Measurements from ENCODE around the gene NATD1. TPM values are rescaled to one million over a fixed set of nuclear protein-coding genes. Genes with fewer than 3 reads are reported as not detected.
A peak's percentile ranks its signal among the peaks of the same experiment; 100 is the strongest.

Gene NATD1
- total and polyA plus RNA-seq, 2 of the 8 experiments (the other 6 are each of a cell fraction or from before 2014, with no cell fraction given) = 5.4 to 8.4 TPM

- POLR2A ChIA-PET (ENCODE audit: partially characterized antibody) = no interaction called here
- Histone ChIP-seq H3K23me2 (ENCODE audit: low read depth, low read length) (peaks cover 7% of the 10 kb centered on the region; the same call in 1 of the 2 replicates), H3K4me2 (ENCODE audit: insufficient read depth in 1 of 2, low read depth in 2 of 2, low read length in 2 of 2) (no peak overlapping the region), H3K79me1 (ENCODE audit: low read depth, low read length) (no peaks in the 10 kb centered on the region; the same call in 1 of the 2 replicates), H2BK5ac (ENCODE audit: low read depth, low read length) (no peak overlapping the region), H3K9me3 (ENCODE audit: insufficient read depth in 2 of 2, low read depth in 1 of 2, low read length in 1 of 2) (no peaks in the 10 kb centered on the region), H4K8ac (ENCODE audit: extremely low read depth, insufficient read depth, low read length) (0 out of 2 replicates have a peak overlapping the region, but pooled peaks have one; percentile 20), H3K9ac (replicated peaks in 1 of 4; ENCODE audit: extremely low read depth in 1 of 4, low read depth in 3 of 4, low read length in 3 of 4) (no peak overlapping the region), H3K4me3 (ENCODE audit: extremely low read depth in 1 of 4, insufficient read depth in 2 of 4, low read depth in 3 of 4, low read length in 4 of 4) (no peak overlapping the region), H2BK120ac (replicated peaks; ENCODE audit: low read depth, low read length) (no peak overlapping the region), H3K56ac (replicated peaks; ENCODE audit: insufficient read length, low read depth, low read length) (no peak overlapping the region), H3K79me2 (ENCODE audit: control insufficient read depth in 1 of 2, insufficient read depth in 2 of 2, low read length in 2 of 2) (no peaks in the 10 kb centered on the region), H3K18ac (ENCODE audit: extremely low read depth, low read length) (no peak overlapping the region), H3K4me1 (replicated peaks in 1 of 4; ENCODE audit: control insufficient read depth in 3 of 4, insufficient read depth in 4 of 4, low read length in 3 of 4) (peaks cover 0 to 1% (median 0%) of the 10 kb centered on the region in 4 experiments; a peak in 3 of 7 replicates), H3K36me3 (ENCODE audit: control insufficient read depth in 2 of 4, insufficient read depth in 4 of 4, low read length in 3 of 4) (no peaks in the 10 kb centered on the region), H4K20me1 (replicated peaks in 1 of 2; ENCODE audit: control insufficient read depth in 1 of 2, insufficient read depth in 2 of 2, low read length in 2 of 2) (no peaks in the 10 kb centered on the region), H3K27ac (ENCODE audit: low read depth, low read length) (no peak overlapping the region), H3K14ac (ENCODE audit: insufficient read length) (no peak overlapping the region), H2BK15ac (ENCODE audit: low read length) (no peak overlapping the region), H3K27me3 (replicated peaks in 1 of 4; ENCODE audit: control insufficient read depth in 3 of 4, extremely low read depth in 1 of 4, insufficient read depth in 3 of 4, low read length in 3 of 4) (peaks cover 3 to 22% (median 15%) of the 10 kb centered on the region in 4 experiments), H3K23ac (ENCODE audit: insufficient read length) (no peak overlapping the region), H4K5ac (ENCODE audit: insufficient read length, low read depth, low read length) (no peak overlapping the region), H2BK20ac (ENCODE audit: low read length) (no peak overlapping the region), H2AK5ac (ENCODE audit: low read depth, low read length) (no peak overlapping the region), H2BK12ac (ENCODE audit: low read depth, low read length) (peak overlapping the region; percentile 75; the same call in 1 of the 2 replicates), H3K4ac (replicated peaks; ENCODE audit: insufficient read length, low read depth, low read length) (no peak overlapping the region), H4K91ac (replicated peaks; ENCODE audit: insufficient read length, low read length) (no peak overlapping the region), H2AFZ (ENCODE audit: low read length) (no peak overlapping the region)
- 77% methylated on average over 3 of the region's 3 CpGs; no CpG with 5 or more reads in 1 of the 2 experiments for WGBS, 2 experiments (ENCODE audit: extremely low coverage in 1 of 2, insufficient coverage in 1 of 2, insufficient read length in 1 of 2, insufficient replicate concordance in 2 of 2, low coverage in 1 of 2, low lambda C conversion rate in 2 of 2, missing lambda C conversion rate in 1 of 2)
- TF ChIP-seq SAP30 (IDR thresholded peaks at IDR 0.05; ENCODE audit: insufficient read depth, insufficient replicate concordance, low read length) (no peak), ASH2L (IDR thresholded peaks at IDR 0.05; ENCODE audit: low read length) (no peak), ATF3 (IDR thresholded peaks at IDR 0.05; ENCODE audit: insufficient read depth, low read depth, low read length) (no peak), TEAD4 (IDR thresholded peaks at IDR 0.05; ENCODE audit: low read depth, low read length) (no peak), RNF2 (IDR thresholded peaks at IDR 0.05; ENCODE audit: borderline replicate concordance, low read depth, low read length, missing control alignments, poor library complexity, severe bottlenecking) (no peak), KDM4A (IDR thresholded peaks at IDR 0.05; ENCODE audit: low read depth, low read length, severe bottlenecking) (no peak), CHD1 (IDR thresholded peaks at IDR 0.05; ENCODE audit: low read depth, low read length) (no peak), TCF12 (IDR thresholded peaks at IDR 0.05; ENCODE audit: low read depth, low read length) (no peak), JUN (IDR thresholded peaks at IDR 0.05; ENCODE audit: low read depth, low read length) (no peak), BRCA1 (IDR thresholded peaks at IDR 0.05; ENCODE audit: low read depth, low read length) (no peak)
- CTCF ChIA-PET (ENCODE audit: partially characterized antibody) = no interaction called here
- DNase-seq (ENCODE audit: low read depth in 1 of 2, low spot score in 2 of 2) (no peak), FAIRE-seq (no peak)
Observed at GRCh38 chr17:21272250-21272649, 19.0 kb upstream of the NATD1 start.
